Hippocampal formation (tissue), 2 donors: ENCODE results near the gene CCDC146.
A peak's percentile ranks its signal among the peaks of the same experiment; 100 is the strongest.
"Not testable (repeated sequence)": the region's sequence is repeated elsewhere in the genome, so short reads cannot be mapped to it uniquely, and the experiment has no call there.

ENCODE experiments used
- DNase-seq, 2 donors: peaks; one replicate each; lab custom pipeline; 2025; lab: John Stamatoyannopoulos, UW

Gene CCDC146

DNA sequence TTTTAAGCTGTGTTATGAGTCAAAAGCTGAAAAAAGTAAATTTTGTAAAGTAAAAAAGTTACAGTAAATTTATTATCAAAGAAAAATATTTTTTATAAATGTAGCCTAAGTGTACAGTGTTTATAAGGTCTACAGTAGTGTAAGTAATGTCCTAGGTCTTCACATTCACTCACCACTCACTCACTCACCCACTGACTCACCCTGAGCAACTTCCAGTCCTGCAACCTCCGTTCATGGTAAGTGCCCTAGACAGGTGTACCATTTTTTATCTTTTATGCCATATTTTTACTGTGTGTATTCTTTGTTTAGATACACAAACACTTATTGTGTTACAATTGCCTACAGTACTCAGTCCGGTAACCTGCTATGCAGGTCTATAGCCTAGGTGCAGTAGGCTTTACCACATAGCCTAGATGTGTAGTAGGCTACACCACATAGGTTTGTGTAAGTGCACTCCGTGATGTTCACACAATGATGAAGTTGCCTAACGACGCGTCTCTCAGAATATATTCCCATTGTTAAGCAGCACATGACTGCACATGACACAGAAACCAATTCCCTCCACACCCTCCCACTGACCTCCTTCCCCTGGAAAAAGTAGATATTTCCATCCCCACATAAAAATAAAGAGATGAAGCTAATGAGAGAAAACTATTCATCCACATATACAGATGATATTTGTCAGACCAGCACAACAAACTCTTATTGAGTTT, 122.0 kb downstream of the CCDC146 start:
- DNase-seq = no peak

- DNase-seq = no peak
Measured at GRCh38 chr7:77245015-77245755, 122.8 kb downstream of the CCDC146 start.

DNA sequence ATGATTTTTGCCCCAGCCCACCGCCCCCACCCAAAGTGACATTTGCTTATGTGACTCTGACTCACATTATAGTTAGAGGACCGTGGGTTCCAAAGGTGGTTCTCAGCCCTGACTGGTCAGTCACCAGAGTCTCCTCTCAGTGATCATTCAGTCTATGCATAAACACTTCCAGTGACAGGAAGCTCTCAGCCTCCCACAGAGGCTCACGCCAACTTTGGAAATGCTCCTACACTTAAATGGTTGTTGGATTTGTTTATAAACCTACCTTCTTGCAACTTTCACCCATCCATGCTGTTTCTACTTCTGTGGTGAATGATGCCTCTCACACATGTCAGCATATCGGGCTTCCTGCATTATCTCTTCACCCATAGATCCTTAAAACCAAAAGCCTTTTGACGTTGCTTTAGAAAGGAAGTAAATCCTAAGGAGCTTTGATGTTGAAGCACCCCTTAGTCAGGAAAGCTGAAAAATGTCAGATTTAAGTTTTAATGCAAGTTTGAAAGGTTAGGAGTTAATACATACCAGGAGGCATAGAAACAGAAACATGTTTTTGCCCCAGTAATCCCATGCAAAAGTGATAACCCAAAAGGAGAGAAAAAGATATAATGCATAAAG, 123.7 kb downstream of the CCDC146 start:
- DNase-seq = no peak

DNA sequence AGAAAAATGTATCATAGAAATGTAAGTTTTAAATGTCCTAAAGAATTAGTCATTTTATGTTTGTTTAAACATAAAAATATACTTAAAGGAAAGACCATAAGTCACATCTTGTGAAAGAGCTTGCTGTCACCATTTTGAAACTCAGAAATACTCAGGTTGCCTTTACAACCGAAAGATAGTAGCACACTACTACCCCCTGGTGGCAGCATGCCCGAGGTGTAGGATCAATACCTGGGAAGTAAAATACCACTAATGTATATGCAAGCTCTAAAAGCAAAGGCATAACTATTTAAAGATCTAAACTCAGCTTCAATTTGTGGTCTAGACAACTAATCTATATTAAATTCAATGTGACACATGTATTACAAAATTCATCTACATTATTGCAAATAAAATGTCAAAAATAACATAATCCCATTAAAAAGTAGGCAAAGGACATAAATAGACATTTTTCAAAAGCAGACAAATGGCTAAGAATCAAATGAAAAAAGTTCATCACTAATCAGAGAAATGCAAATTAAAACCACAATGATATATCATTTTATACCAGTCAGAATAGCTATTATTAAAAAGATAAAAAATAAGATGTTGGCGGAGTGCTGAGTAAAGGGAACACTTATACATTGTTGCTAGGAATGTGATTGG, 124.9 kb downstream of the CCDC146 start:
- DNase-seq = peak; percentile 9 to 49

DNA sequence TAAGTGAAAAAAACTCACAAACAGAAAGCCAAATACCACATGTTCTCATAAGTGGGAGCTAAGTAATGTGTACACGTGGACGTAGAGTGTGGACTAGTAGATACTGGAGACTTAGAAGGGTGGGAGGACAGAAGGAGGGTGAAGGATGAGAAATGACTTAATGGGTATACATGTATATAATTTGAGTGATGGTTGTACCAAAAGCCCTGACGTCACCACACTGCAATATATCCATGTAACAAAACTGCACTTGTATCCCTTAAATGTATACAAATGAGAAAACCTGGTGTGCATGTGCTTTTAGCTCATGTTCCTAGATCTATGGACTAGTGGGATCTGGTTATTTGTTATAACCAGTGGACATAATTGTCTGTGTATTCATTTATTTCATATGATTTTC, 125.7 kb downstream of the CCDC146 start:
- no peak for DNase-seq

- no peak for DNase-seq
Measured at GRCh38 chr7:77252506-77252905, 130.1 kb downstream of the CCDC146 start.

DNA sequence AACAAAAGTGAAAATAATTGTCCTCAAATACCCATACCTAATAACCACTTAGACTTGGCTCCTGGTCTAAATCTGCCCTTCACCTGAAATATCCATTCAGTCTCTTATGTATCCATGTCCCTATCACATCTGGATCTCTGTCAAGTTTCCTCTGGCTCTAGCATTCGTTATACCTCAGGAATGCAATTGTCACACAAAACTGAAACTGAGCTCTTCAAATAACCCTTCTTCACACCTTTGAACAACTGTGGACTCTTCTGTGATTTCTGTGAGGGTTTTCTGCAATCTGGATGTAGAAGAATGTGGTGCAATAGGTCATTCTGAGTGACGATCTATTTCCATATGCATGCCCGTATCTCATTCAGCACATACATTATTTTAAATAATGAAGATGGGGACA, 130.7 kb downstream of the CCDC146 start:
- no peak for DNase-seq

- DNase-seq = no peak
Measured at GRCh38 chr7:77254429-77254828, 132.0 kb downstream of the CCDC146 start.

- DNase-seq = no peak
Measured at GRCh38 chr7:77254915-77255314, 132.5 kb downstream of the CCDC146 start.

DNA sequence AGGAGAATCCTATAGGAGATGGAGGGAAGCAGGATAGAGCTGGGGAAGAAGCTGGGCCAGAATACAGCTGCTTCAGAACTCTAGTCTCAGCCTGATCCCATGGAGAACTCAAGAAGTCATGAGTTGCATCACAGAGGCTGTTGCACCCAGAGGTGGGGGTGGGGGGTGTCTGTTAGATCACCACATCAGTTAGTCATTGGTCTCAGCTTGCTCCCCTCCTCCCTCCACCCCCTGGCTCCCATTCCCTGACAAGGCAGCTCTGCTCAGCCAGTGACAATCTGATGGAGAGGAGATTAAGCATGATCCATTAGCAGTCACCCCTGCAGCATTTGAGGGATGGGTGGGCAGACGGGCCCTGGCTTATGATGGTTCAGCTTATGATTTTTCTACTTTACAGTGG, 135.6 kb downstream of the CCDC146 start:
- no peak for DNase-seq

- no peak for DNase-seq
Measured at GRCh38 chr7:77258593-77258992, 136.2 kb downstream of the CCDC146 start.

- no peak for DNase-seq
Measured at GRCh38 chr7:77262316-77262715, 139.9 kb downstream of the CCDC146 start.

DNA sequence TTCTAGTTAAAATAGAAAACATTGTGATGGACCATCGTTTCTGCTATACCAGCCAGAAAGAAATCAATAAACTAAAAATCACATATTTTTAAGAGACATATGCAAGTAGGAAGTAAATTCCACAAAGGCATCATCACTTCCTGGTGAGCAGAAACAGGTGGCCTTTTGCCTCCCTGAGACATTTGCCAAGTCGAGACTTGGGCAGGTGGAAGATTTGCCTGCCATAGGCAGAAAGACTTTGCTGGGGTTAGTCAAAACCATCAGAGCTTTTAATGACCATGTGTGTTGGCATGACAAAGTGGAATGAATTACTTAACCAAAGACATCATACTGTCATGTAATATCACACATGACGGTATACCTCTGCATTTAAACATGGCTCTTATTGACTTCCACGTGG, 143.3 kb downstream of the CCDC146 start:
- no peak for DNase-seq

DNA sequence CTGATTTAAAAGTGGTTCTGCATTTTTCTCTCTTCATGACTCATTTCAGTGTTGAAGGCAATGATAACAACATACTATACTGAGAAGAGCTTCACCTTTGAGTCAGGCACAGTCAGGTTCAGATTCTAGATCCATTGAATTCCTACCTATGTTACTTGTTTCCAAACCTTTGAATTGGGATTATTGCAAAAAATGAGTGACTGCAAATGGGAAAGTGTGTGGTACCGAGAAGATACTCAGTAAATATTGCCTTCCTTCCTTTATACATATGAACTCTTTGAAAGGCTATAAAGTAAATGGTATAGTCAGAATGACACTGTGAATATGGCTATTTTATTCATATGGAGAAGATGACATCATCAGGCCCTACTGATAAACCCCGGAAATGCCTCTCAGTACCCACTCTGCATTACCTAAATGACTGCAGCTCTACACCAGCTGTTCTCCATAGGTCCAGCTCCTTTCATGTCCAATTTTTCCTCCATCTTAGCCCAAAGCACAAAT, 143.9 kb downstream of the CCDC146 start:
- no peak for DNase-seq

DNA sequence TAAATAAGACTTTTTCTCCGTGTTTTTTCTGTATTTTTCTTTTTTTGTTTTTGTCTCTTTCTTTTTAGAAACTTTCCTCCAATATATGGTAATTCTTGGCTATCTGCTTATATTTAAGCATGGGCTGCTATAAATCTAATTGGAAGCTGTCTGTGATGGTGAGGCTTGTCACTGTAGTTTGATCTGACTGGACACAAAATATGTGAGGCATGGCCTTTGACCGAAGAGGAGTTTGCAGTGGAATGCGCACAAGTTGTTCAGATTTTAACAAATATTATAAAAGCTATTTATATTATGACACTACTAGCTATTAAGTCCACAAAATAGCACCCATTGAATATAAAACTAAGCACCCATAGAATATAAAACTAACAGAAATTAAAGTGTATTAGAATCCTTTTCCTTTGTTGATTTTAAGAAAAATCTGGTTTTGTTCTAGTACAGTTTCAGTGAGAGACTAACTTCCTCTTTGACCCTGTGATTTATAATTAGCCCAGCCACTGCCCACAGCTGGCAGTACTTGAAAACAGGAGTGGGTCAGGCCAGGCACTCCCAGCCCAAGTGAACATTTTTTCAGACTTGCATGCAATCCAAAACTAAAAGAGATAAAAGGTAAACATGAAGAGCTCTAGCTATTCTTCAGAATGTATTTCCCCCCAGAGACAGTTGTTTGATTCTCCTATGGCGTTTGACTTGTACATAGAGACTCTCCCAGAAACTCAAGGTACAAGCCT, 147.1 kb downstream of the CCDC146 start:
- no peak for DNase-seq

DNA sequence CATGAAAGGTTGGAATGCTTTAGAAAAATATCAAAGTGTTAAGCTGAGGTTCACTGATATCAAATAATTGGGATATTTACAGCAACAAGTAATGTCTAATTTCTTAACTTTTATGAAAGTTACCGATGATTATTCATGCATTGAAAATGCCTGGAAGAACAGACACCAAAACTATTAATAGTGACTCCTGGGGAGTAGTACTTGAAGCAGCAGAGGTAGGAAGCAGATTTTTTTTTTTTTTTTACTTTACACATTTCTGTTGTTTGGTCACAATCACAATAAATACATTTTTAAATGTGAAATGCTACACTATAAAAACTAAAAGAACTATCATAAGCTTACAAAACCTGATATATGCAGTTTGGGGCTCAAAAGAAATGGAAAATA, 147.7 kb downstream of the CCDC146 start:
- DNase-seq = no peak

- no peak for DNase-seq
Measured at GRCh38 chr7:77271766-77272165, 149.4 kb downstream of the CCDC146 start.

DNA sequence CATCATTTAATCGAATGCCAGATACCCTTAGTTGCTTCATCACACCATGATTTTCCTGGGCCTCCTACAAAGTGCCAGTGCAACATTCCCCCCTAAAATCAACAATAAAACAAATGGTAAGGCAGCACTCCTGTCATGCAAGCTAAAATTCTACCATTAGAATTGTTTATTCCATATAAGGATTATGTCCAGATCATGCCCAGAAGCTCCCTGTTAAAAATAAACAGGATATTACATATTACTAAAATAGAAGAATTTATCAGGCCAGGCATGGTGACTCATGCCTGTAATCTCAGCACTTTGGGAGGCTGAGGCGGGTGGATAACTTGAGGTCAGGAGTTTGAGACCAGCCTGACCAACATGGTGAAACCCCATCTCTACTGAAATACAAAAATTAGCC, 153.2 kb downstream of the CCDC146 start:
- not testable (repeated sequence) for DNase-seq

GRCh38 chr7:77276120-77276519, 153.7 kb downstream of the CCDC146 start:
- no peak for DNase-seq

DNA sequence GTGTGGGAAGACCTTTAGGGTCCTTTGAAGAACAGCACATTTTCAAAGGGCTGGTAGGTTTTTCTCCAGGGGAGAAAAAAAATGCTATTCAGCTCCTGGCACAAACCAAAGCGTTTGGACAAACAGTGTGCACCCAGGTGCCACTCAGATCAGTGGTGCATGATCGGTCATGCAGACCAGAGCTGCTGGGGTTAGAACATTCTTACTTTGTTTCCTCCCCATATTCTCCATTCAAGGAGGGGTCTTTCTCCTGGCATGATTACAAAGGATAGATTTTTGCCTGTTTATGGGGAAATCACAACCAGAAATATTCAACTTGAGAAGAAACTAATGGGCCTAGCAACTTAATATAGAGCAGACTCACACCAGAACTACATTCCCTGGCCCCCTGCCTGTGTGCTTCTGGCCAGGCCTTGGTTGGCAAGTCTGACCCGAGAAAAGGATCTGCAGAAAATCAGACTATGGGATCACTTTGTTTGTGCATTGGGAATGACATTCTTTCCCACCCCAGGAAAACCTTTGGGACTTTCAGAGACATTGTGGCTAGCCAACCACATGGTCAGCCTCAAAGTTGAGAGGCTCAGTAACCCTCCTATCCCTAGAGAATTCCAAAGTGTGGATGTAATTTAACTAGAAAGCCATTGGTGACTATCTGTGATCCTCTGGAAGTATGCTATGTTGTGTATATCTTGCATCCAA, 159.5 kb downstream of the CCDC146 start:
- no peak for DNase-seq

GRCh38 chr7:77282897-77283296, 160.5 kb downstream of the CCDC146 start:
- no peak for DNase-seq
